GM21786 (cell line): ENCODE data around the gene C1QTNF9B.
"Not testable (repeated sequence)": the region's sequence is repeated elsewhere in the genome, so short reads cannot be mapped to it uniquely, and the experiment has no call there.

Source experiments
- ATAC-seq: cut with Tn5 transposase; IDR thresholded peaks from one replicate; pipeline ENCODE4 v1.9.1; 2021; ENCODE audit not compliant: unreplicated experiment

C1QTNF9B gene

GRCh38 chr13:23894746-23895145 lies 2.6 kb downstream of the C1QTNF9B start:
- not testable (repeated sequence) for ATAC-seq

DNA sequence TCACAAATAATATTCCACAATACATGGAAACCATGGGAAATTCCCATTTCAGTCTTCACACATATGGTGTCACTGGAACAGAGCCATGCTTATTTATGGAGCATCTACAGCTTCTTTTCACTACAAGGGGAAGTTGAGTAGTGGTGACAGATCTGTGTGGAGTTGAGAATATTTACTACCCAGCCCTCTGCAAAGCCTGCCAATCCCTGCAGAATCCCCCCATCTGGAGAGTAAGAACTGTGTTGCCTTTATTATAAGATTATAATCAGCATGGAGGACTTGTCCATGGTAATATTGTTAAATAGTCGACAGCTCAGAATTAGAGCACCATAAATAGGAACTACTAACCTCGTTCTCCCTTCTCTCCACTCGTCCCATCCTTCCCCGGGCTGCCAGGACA lies 3.5 kb downstream of the C1QTNF9B start:
- ATAC-seq: not testable (repeated sequence)

- peak; percentile 5 for ATAC-seq
Measured at GRCh38 chr13:23889615-23890607, 7.4 kb downstream of the C1QTNF9B start.

DNA sequence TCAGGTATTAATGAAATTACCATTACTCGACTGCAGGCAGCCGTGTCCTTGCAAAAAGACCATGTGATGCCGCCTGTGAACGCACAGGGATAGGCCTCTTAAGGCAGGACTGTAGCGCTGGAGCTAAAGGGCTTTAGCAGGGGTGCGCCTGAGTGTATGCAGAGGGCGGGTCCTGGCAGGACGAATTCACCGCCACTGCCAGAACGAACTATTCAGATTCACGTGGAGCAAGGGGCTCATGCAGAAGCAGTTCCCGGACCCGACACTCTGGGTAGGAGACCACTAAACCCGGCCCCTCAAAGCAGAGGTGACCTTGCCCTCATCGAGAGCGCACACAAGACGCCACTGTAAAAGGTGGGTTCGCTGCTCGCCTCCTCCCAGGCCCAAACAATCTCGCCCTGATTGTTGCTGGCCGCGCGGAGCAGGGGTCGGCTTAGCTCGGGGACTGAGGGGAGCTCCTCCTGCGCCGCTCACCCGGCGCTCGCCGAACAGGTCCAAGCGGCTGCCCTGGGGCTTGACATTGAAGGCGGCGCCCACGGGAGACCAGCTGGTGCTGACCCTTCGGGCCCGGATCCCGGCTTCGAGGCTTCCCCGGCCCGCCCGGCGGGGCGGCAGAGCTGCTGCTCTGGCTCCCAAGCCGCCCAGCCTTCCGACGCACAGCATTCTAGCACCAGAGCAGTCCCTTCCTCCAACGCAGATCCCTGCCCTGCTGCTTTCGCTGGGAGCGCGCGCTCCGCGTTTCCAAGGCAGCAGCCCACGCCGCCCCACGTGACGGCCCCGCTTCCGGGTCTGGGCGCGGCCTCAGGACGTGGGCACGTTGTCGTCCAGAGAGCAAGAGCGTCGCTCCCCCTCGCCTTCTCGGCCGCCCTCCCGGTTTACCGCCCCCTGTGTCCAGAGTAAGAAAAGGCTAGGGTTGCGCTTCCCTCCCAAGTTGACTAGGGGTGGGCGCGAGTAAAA lies 8.4 kb downstream of the C1QTNF9B start, which contains the start of gene MIPEP:
MIPEP (minus strand) TSS at position 743 of the 957 bp plus-strand sequence; CDS start at position 663, 80 bp downstream.
- peak; percentile 94 for ATAC-seq

DNA sequence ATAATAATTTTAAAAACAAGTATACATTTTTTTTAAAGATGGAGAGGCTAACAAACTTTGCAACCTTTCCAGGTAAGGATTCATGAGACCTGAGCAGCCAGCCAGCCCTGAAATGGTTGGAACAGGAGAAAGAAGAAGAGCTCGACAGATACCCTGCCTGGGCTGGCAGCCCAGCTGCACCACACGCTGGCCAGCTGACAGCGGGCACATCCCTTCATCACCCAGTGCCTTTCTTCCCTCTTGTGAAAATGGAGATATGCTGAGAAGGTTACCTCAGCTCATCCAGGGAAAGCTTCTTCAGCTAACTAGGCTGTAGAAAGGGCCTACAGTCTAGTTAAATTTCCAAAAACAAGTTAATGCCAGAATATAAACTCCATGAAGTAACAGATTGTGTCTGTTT lies 12.9 kb downstream of the C1QTNF9B start:
- ATAC-seq: not testable (repeated sequence)

DNA sequence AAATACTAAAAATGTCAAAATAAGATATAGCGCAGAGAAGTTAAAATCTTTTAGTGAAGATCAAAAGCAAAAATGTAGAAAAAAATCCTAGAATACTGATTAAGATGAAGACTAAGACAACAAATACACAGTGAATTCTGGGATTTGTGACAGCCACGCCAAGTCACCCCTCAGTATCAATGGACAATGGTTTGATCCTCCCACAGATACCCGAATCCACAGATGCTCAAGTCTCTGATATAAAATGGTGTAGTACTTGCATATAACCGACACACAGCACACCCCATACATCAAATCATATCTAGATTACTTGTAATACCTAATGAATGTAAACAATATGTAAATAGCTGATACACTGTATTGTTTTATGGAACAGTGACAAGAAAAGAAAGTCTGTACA lies 14.0 kb downstream of the C1QTNF9B start:
- no peak for ATAC-seq

GRCh38 chr13:23881402-23881800 lies 15.9 kb downstream of the C1QTNF9B start:
- ATAC-seq: not testable (repeated sequence)

DNA sequence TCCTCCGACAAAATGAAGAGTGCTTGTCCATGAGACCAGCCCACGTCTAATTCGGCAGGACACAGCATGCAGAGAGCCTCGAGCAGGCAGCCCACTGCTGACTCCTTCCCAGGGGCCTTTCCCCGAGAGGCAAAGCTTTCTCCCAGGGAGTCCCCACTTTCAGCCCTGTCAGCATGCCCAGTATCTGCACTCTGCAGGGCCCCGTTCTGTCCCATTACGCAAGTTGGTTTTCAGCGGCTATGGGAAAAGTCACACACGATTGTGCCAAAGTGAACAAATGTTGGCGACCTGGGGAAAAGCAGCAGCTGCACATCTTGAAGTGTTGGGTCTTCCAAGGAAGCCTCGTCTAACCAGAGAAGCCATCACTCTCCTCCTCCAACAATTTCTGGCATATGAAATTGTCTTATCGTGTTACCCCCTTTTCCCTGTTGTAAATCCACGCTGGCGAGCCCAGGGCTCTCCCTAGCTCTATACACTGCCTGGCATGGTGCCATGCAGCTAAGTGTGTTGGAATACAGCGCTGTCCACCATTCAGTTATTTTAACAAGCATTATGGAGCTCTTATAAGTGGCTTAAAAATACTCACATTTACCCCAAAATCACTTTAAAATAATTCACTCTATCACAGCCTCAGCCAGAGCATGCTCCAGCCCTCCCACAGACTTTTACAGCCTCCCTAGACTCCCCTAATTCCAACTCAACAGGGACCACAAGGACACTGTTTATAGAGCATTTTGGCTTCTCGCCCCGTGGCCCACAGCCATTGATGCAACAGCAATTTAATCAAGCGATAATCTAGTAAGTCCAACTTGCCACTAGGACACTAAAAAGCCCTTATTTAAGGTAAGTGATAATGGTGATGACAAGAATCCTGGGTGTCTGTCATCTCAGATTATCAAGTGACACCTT lies 16.6 kb downstream of the C1QTNF9B start:
- not testable (repeated sequence) for ATAC-seq

- no peak for ATAC-seq
Measured at GRCh38 chr13:23877286-23877685, 20.0 kb downstream of the C1QTNF9B start.

- ATAC-seq: no peak
Measured at GRCh38 chr13:23876265-23876664, 21.0 kb downstream of the C1QTNF9B start.

DNA sequence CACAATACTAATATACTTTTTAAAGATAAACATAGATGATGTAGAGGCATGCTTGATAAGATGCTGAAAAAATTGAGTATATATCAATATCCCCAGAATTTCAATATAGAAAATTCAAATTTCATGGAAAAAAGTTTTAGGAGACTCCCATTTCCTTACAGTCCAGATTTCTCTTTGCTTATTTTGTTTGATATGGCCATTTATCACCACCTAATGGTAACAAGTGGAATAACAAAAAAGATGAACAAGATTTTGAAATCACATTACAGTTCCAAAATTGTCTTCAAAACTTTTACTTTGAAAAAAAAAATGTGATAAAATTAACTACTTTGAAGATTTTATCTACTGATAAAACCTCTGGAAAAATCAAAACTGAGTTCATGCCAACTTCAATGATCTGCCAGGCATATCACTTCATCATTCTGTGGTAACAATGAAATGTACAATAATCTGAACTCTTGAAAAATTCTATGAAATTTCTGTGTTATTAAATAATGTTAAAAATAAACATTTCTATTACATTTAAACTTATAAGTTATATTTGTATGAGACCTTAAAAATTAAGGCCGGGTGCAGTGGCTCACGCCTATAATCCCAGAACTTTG lies 25.6 kb downstream of the C1QTNF9B start:
- ATAC-seq: no peak

DNA sequence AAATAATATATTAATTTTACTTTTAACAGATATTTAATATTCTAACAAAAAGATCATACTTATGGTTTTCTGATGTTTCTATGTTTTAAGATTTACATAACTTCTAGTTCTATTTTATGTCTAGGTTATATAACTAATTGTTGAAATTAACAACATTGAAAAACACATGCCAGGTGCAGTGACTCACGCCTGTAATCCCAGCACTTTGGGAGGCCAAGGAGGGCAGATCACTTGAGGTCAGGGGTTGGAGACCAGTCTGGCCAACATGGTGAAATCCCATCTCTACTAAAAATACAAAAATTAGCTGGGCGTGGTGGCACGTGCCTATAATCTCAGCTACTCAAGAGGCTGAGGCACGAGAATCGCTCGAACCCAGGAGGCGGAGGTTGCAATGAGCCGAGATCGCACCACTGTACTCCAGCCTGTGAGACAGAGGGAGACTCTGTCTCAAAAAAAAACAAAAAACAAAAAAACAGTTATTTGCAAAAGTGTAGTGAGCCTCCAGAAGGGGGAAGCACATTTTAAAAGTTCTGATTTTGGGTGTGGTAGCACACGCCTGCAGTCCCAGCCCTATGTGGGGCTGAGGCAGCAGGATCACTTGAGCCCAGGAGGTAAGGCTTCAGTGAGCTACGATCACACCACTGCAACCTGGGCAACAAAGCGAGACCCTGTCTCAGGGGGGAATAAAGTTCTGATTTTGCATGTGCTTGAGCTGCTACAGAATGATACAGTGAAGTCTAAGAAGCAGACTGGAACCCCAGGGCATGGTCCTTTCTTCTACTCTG lies 26.8 kb downstream of the C1QTNF9B start:
- no peak for ATAC-seq

DNA sequence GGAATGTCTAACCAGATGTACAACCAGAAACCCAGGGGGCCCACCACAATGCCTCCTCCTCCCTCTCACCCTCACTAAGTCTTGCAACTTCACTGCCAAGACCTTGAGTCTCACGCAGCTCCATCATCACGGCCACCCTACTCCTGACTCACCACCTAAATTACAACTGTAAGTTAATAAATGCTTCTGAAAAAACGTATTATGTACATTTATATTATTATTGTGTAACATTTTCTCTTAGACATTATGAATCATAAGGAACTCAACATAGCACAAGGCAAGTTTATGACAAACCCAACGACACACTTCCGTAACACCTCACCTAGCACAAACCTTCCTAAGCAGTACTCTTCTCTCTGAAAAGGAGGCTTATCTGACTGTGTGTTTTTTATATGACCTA lies 28.8 kb downstream of the C1QTNF9B start:
- ATAC-seq: no peak

- ATAC-seq: no peak
Measured at GRCh38 chr13:23867027-23867491, 30.2 kb downstream of the C1QTNF9B start.

- no peak for ATAC-seq
Measured at GRCh38 chr13:23866420-23867026, 30.8 kb downstream of the C1QTNF9B start.

- ATAC-seq: peak; percentile 45
Measured at GRCh38 chr13:23865906-23866305, 31.4 kb downstream of the C1QTNF9B start.

GRCh38 chr13:23865026-23865425 lies 32.3 kb downstream of the C1QTNF9B start:
- no peak for ATAC-seq

DNA sequence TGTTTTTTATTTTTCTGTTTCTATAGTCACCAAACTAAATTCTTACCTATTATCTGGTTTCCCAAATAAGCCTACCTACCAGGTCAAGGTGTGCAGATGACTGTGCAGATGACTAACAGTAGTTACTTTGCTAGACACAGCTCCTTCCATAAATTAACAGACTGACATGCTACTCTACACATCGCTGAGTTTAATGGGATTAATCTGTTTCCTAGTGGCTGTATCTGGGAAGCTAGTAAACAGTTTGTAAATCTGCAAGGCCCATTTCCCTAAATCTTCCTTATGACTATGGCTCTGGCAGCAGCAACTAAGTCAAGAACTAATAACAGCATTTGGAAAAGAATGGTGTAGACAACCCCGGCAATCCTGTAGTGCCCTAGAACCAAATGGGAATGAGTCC lies 36.0 kb downstream of the C1QTNF9B start:
- no peak for ATAC-seq
